SK-N-MC (cell line): ENCODE results near the gene SDCBP2.

ENCODE experiments used
- EZH2 ChIP-seq: fragments of 200-600 bp; sonication (generic); IDR thresholded peaks from one replicate; pipeline ENCODE4 v1.6.1; 2017; ENCODE audit warnings: antibody characterized with exemption
- POLR2AphosphoS5 ChIP-seq: IDR thresholded peaks from 2 replicates; pipeline ENCODE4 v1.6.1; 2012; ENCODE audit warnings: mild to moderate bottlenecking, low read depth, low read length, borderline replicate concordance

- no peak for TF ChIP-seq EZH2
- TF ChIP-seq POLR2AphosphoS5 = no peak
Observed at GRCh38 chr20:1295276-1295930, 33.5 kb downstream of the SDCBP2 start.
